CD4-positive, alpha-beta T cell treated with Interleukin-4 for 4 hours (primary cell): ENCODE measurements around the gene TMEM253.

Source experiments
- DNase-seq: peaks from one replicate; pipeline ENCODE4 v3.0.0-alpha.2; 2020

TMEM253 gene

DNA sequence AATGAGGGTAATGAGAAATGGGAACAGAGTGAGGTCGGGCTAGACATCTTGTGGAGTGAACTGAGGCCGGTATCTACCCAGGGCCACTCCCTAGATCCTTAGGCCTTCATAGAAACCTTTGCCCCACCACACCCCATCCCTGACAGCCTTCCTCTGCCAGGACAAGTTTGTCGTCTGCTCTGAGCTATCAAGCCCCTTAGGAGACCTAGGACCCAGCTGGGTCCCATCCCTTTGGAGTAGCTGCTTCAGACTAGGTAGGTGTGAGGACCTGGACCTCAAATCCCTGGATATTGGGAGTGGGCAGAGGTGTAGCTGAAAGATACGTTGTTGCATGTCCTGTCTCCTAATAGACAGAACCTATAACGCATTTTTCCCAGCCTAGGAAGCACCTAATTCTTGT lies at the start of gene TMEM253:
TSS of gene TMEM253 (plus strand) at position 136 of the 400 bp plus-strand sequence. CDS start 278 bp downstream, outside the sequence.
- no peak for DNase-seq

DNA sequence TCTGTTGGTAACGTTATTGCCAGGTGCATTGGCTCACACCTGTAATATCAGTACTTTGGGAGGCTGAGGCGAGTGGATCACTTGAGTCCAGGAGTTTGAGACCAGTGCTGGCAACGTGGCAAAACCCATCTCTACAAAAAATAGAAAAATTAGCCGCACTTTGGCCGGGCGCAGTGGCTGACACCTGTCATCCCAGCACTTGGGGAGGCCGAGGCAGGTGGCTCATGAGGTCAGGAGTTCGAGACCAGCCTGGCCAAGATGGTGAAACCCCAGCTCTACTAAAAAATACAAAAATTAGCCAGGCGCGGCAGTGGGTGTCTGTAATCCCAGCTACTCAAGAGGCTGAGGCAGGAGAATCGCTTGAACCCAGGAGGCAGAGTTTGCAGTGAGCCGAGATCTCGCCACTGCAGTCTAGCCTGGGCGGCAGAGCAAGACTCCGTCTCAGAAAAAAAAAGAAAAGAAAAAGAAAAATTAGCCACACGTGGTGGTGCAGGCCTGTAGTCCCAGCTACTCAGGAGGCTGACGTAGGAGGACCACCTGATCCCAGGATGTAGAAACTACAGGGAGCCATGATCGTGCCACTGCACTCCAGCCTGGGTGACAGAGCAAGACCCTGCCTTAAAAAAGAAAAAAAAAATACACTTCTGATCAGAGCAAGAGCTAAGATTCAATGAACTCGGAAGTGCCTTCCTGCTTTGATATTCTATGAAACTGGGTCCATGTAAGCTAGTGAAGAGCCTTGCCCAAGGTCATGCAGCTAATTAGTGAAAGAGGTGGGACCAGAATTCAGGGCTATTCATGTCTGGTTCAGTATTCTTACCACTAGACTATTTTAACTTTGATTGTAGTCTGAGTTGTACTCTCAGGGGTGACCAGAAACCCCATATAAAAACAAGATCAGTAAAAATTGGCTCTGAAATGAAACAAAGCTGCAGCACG lies 47.4 kb upstream of the TMEM253 start:
- DNase-seq: no peak

DNA sequence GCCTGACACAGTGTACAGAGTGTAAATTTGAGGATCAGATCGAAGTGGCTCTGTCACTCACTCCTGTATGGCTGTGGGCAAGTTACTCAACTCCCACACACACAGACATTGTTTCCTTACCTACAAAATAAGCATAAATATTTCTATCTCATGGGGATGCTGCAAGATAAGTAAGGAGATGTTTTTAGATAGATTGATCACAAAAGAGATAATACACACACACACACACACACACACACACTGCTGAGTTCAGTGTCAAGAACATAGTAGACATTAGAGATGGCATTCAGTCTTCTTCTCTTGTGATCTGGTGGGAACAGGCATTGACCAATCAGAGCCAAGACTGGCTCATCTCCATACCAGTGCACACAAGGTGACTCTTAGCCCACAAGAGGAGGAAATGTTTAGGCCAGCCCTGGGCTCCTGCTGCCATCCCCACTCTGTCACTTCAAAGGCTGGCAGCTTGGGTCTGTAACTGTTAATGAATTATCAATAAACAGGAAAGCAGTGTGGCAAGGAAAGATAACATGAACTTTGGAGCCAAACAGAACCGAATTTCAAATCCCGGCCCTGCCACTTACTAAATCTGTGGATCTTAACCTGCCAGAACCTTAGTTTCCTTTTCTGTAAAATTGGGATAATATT lies 46.6 kb upstream of the TMEM253 start:
- no peak for DNase-seq

DNA sequence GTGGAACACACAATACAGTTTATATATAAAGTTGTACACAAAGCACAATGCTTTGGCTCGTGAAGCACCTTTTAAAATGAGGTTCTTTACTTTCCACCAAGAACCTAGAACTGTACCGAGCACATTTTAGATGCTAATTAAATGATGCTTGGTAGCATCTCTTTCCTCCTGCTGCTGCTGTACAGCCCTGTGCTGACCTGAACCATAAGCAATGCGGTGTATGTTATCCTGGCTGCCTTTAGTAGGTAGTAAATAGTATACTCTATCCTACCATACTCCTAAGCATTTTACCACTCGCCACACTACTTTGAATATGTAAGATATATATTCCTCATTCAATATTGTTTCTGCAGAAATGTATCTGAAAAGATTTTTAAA lies 46.1 kb upstream of the TMEM253 start:
- no peak for DNase-seq

DNA sequence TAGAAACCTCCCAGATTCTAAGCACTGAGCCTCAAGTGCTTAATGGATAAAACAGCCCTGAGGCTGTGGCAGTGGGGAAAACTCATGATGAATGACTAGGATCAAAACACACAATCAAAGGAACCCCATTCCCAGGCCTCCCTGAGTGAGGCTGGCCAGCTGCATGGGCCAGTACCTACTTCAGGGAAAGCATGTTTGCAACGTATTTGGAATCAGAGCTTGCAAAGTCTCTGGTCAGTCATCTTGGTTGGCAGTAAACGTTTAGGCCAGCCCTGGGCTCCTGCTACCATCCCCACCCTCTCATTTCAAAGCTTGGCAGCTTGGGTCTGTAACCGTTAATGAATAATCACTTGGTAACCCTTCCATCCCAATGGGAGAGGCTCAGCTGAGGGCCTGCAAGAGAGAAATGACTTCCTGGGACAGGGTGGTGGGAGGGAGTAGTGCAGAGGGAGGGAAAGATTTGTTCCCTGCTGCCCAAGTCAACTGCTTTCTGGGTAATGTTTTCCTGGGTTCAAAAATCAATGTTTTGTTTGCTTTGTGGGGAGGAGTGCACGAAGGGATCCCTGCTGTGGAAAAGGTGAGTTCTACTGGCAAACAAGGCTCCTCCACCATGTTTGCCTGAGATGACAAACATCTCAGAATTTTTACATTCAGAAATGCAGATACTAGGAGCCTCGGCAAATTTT lies 45.3 kb upstream of the TMEM253 start:
- no peak for DNase-seq

DNA sequence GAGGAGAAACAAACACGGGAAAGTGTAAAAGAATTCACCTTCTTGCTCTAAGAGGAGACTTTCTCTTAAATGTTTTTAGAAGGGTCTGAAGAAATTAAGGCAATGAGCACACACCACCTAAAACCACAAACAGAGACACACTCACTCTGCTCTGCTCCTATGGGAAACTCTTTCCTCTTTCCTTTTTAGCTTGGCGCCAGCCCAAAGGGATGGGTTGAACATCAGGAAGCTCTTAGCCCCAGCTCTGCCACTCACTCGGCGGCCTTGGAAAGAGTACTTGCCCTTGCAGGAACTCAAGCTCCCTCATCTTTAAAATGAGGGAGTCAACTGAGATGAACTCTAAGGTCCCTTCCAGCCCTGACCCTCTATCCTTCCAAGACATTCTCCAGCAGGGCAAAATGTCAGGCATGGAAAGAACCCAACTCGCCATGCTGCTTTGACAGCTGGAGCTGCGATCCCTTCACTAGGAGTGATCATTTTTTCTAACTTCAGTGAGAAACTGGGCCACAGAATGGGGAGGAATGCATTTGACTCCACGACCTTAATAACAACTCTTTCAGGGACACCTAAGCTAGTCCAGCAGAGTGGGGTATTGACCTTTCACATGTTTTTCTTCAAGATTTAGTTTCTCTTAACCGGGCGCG lies 44.2 kb upstream of the TMEM253 start:
- DNase-seq: no peak

DNA sequence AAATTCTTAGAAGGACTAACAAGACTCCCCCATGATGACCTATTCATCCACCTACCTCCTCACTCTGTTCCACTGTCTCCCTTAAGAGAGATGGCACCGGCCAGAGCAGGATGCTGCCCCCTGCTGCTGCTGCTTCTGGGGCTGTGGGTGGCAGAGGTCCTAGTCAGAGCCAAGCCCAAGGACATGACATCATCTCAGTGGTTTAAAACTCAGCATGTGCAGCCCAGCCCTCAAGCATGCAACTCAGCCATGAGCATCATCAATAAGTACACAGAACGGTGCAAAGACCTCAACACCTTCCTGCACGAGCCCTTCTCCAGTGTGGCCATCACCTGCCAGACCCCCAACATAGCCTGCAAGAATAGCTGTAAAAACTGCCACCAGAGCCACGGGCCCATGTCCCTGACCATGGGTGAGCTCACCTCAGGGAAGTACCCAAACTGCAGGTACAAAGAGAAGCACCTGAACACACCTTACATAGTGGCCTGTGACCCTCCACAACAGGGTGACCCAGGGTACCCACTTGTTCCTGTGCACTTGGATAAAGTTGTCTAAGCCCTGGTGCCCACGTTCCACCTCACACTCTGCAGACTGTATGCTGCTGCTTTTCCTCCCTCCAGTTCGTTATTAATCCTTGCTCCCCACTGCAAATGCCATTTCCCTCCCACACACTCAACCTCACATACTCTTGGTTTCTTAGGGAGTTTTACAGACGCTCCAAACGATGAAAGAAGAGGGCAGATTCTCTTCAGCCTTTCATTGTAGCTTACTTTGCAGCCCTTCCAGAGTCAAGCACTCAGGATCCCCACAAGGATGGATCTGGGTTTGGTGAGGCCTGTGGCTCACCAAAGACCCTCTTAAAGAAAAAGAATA lies 42.8 kb upstream of the TMEM253 start, which contains the start of gene RNASE8:
TSS of gene RNASE8 (plus strand) at position 20 of the 873 bp plus-strand sequence. CDS start at position 91, 71 bp downstream.
- DNase-seq: no peak

DNA sequence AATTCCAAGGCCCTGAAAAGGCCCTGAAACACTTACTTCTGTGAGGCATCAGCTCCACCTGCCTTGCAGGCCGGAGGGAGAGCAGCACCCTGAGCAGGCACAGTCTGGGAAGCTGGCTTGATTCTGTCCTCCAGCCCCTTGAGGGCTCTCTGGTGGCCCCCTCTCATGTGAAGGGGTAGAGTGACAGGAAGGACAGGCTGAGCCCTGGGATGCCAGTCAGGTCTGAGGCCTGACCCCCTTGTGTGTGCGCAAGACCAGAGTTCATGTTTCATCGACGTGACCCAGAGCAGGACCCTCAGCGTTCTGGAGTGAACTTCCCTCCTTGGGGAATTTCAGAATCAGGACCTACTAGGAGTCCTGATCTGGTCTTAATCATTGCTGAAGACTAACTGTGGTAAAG lies 42.0 kb upstream of the TMEM253 start:
- no peak for DNase-seq

DNA sequence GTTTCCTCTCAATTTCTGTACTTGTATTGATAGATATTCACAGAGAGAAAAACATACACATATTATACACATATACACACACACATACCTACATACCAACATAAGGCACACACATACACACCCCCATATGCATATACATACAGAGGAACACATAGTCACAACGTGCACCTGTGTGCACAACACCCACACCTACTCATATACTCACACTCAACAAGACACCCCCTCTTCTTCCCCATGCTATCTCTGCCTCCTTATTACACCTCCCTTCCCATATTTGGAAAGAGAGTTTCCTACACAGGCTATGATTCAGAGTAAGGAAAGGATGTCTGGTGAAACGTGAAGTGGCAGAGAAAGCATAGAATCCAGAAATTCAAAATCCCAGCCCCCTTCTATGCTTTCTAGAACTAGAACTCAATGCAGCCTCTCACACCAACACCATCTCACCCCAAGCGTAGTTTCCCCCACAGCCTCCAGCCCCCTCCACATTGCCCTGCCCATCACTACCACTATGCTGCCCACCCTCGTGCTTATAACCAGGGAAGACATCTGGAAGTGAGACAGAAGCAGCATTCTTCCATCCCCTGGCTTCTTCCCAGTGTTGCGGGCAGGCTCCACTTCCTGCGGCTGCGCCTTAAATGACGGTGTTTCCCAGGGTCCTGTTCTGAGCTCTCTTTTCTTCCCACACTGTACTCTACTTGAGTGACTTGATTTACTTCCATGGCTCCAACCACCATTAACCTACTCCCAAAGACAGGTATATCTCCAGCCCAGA lies 40.8 kb upstream of the TMEM253 start:
- no peak for DNase-seq

DNA sequence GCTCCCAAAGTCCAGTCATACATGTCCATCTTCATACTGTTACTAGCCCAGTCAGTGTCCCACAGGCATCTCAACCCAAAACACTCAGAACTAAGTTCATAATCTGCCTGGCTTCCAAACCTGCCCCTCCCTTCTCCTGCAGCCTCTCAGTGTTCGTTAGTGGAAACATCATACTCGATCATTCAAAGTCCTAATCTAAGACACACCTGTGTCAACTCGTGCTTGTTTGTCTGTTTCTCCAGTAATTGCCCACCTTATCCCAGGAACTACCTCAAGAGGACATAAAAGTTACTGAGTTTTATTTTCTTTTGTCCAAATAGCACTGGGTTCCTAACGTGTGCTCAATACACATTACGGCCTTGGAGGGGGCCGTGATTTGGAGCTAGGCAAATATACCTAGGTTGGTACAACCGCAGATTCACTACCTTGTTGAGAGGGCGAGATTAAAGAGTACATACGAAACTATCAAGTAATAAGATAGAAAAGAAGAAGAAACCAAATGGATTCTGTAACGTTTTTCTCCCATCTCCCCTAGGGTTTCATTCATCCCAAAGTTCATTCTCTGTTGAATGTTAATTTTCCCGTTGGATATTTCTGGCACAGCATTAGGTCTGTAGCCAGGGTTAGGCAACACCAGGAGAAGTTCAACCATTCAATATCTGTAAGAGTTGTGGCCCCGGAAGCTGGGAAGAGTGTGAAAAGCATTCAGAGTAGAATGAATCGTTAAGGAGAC lies 40.1 kb upstream of the TMEM253 start:
- no peak for DNase-seq

DNA sequence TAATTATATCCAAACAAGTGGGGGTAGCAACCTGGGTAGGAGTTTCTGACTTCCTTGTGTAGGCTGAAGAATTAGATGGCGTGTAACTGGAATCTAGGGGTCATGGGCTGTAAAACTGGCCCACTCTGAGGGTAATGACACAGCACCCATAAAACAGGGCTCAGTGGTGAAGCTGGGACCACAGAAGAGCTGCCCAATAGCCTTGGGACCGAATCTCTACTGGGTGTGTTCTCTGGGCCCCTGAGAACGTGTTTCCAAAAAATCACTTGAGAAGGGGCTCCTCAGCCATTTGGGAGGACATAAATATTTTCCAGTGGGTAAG lies 39.6 kb upstream of the TMEM253 start:
- no peak for DNase-seq

DNA sequence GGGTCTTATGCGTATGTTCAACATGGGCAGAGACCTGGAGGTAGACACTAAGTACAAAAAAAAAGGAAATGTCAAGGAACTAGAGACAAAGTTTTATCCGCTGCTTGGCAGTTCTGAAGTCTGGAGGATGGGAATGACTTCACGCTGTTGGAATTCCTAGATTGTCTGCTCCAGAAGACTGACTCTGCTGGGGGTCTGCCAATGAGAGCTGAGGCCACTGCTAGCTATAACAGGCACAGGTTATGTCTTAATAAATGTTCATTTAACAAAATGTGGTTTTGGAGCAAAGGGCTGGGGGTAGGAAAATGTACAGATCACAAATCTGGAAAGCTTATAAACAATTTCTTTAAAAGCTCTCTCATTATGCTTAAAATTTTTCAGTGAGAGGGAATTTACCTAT lies 37.4 kb upstream of the TMEM253 start:
- no peak for DNase-seq

DNA sequence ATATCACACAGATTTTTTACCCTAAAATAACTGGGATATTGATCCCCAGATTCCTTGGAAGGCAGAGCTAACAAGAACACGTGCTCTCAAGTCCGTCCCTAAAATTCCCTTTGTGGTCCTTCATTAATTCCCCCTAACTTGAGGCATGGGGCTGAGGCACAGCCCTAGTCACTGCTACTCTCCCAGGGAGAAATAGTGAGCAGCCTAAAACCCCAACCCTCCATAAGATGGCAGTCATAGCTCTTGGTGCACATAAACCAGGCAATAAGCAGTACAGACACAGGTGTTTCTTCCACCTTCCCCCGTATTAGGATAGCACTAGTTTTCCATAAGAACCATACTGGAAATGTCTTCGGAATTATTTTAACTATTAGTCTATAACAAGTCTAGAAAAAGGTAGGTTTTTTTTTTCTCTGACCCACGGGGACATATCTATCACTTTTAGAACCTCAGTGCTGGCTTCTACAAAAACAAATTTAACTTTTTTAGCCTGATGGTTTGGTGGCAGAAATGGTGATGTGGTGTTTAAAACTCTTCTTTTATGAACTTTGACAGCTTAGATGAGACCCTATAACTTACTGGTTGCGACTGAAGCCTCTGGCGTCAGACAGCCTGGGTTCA lies 33.9 kb upstream of the TMEM253 start:
- no peak for DNase-seq

DNA sequence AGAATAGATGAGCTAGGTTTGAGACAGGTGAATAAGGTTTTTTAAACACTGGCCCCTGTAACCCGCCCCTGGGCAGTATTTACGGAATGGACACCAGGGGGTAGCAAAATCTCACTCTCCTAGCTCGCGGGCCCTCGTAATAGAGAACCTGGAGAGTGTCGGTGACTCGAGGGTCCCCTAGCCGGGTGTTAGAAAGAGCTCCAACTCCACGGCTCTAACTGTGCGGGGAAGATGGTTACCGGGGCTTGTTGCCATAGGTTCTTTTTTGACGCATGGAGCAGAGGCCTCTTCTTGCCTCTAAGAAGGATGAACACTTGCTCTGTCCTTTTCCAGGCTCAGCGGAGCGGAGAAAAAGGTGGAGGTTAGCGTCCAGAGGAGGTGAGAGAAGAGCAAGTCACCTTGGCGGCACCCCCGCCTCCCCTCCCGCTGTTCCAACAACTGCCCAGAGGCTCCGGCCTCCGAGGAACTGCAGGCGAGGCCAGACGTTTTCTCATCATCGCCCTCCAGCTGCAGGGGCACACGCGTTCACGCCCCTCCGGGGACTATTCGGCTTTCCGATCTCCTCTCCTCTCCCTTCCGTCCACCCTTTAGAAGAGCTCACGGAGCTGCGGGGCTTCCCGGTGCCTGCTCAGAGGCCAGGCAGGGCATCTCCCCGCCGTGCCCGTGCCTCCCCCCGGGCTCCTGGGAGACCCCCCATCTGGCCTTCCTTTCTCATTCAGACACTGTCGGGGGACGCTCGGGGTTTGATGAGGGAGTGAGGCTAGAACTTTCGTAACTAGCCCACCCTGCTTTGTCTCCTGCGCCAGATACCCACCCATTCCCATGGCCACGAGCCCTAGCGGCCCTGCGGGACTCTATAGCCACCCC lies 32.1 kb upstream of the TMEM253 start:
- DNase-seq: peak; percentile 73

DNA sequence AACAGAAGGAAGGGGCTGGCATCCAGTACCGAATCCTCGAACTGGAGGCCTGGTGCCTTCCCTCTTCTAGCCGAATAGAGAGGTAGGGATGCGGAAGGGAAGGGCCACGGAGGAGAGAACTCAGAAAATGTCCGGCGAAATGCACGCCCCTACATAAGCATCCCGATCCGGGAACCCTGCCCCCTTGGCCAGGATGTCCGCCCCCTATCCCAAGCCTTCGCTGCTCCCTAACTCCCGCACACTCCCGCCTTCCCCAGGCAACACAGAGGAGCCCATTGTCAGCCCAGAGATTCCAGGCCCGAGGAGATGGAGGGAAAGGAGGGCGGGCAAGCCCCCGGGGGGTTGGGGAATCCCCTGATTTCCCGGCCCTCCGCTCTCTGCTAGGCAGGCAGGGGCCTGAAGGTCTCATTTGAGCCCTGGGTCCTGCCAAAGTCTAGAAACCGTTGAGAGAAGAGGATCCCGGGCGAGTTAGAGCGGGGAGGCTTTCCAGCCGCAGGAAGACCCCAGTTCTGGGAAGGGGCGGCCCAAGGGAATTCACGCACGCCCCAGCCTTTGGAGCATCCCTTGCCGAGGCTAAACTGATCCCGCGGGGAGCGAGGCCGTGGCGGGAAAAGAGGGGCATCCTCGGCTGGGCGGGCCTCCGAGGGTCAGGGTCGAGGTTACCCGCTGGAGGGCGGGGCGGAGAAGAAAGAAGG lies 31.3 kb upstream of the TMEM253 start:
- no peak for DNase-seq

DNA sequence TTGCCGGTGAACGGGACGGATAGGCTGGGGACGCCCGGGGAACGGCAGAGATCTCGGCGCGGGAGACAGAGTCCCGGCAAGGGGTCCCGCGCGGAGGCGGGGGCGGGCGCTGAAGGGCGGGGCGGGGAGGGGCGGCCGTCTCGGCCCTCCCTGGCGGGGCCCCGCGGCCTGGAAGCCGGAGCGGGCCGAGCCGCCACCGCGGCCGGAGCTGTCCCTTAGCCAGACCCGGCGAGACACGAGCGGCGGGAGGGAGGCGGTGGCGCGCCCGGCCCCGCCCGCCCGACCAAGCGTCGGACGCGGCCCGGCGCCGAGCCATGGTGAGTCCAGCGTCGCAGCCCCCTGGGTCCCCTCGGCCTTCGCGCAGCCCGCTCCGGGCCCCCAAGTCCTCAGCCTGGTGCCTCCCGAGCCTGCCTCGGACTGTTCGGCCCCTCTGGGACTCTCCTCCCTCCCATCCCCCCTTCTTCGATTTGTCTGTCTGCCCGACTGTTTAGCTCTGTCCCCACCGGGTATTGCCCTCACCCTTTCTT lies 30.7 kb upstream of the TMEM253 start, which contains the start of gene ARHGEF40:
TSS of gene ARHGEF40 (plus strand) at position 222 of the 527 bp plus-strand sequence. CDS start at position 315, 93 bp downstream.
- DNase-seq: no peak

DNA sequence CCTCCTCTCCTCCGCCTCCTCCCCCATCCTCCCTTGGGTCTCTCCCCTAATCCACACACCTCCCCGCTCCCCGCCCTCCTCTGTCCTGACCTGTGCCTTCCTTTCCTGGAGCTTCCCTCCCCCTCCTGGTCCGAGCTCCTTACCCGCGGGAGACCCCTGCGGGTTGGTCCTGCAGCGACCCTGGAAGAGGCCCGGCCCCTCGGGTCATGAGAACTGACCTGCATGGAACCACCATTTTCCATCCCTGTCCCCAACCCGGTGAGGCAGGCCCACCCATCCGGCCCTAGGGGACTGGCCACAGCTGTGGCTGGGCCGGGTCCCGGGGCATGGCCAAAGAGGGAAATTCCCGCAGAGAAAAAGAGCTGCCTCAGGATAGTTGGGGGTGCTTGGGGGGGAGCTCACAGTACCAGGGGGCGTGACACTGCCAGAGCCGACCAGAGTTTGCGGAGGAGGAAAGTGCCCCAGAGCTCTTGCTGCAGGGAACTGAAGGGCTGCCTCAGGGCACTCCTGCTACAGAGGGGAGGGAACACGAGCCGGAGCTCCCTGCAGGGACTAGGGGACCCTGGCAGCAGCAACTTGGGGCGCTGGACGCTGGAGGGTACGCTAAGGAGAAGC lies 30.1 kb upstream of the TMEM253 start:
- no peak for DNase-seq
